Hepatic stellate cell (primary cell): Measurements from ENCODE around the gene CAMK2G.

Experiments used
- DNase-seq: peaks from one replicate; pipeline ENCODE4 v3.0.0; 2011; ENCODE audit warnings: low spot score

The CAMK2G gene

GRCh38 chr10:73879296-73880173 lies 5.2 kb upstream of the CAMK2G start:
- peak; percentile 78 for DNase-seq

GRCh38 chr10:73878365-73878764 lies 4.0 kb upstream of the CAMK2G start:
- DNase-seq = no peak

GRCh38 chr10:73877533-73878160 lies 3.3 kb upstream of the CAMK2G start:
- DNase-seq = no peak

- no peak for DNase-seq
Measured at GRCh38 chr10:73876971-73877370, 2.6 kb upstream of the CAMK2G start.

- no peak for DNase-seq
Measured at GRCh38 chr10:73876566-73876965, 2.2 kb upstream of the CAMK2G start.

- DNase-seq = no peak
Measured at GRCh38 chr10:73876157-73876556, 1.8 kb upstream of the CAMK2G start.

GRCh38 chr10:73875139-73875475 lies 752 bp upstream of the CAMK2G start:
- DNase-seq = no peak

- DNase-seq = no peak
Measured at GRCh38 chr10:73873838-73874215, 528 bp downstream of the CAMK2G start.

GRCh38 chr10:73873142-73873837 lies 1.1 kb downstream of the CAMK2G start:
- DNase-seq = no peak

GRCh38 chr10:73872190-73872710 lies 2.1 kb downstream of the CAMK2G start:
- DNase-seq = peak; percentile 78

- DNase-seq = no peak
Measured at GRCh38 chr10:73871295-73872189, 2.8 kb downstream of the CAMK2G start.

GRCh38 chr10:73868655-73869195 lies 5.6 kb downstream of the CAMK2G start:
- no peak for DNase-seq

- DNase-seq = no peak
Measured at GRCh38 chr10:73867871-73868631, 6.3 kb downstream of the CAMK2G start.

- no peak for DNase-seq
Measured at GRCh38 chr10:73867126-73867807, 7.1 kb downstream of the CAMK2G start.

GRCh38 chr10:73866621-73867020 lies 7.7 kb downstream of the CAMK2G start:
- DNase-seq = no peak

GRCh38 chr10:73865459-73866442 lies 8.6 kb downstream of the CAMK2G start:
- no peak for DNase-seq

GRCh38 chr10:73865107-73865458 lies 9.3 kb downstream of the CAMK2G start:
- DNase-seq = no peak

GRCh38 chr10:73864229-73864628 lies 10.1 kb downstream of the CAMK2G start:
- no peak for DNase-seq
